Heart left ventricle (tissue), 16 donors: ENCODE measurements around the gene ST3GAL4. TPM values are rescaled to one million over a fixed set of nuclear protein-coding genes. Genes with fewer than 3 reads are reported as not detected.

Experiments
- ATAC-seq, 4 donors: fragments of 200-7000 bp; cut with Tn5 transposase; one replicate each; pipeline ENCODE4 v1.9.1; 2020 to 2022; ENCODE audit warnings: moderate library complexity in 4 of 4, mild to moderate bottlenecking in 3 of 4, moderate number of reproducible peaks in 1 of 4
- DNase-seq, 5 donors: peaks; one replicate each; pipeline ENCODE4 v3.0.0-alpha.2; 2020
- H3K27ac ChIP-seq, 12 donors: fragments of 200-600 bp; sonication (generic) in 4 of 12; one replicate each; pipeline versions ENCODE4 v1.5.0 to v1.8.0; 2016 to 2022; ENCODE audit warnings: mild to moderate bottlenecking in 2 of 12
- H3K27me3 ChIP-seq, 9 donors: fragments of 200-600 bp; sonication (generic) in 2 of 9; one replicate each; pipeline versions ENCODE4 v1.5.1 to v1.8.0; 2016 to 2022; ENCODE audit warnings: mild to moderate bottlenecking in 3 of 9
- H3K36me3 ChIP-seq, 9 donors: fragments of 200-600 bp; sonication (generic) in 2 of 9; one replicate each; pipeline versions ENCODE4 v1.5.0 to v1.8.0; 2018 to 2022; ENCODE audit warnings: mild to moderate bottlenecking in 2 of 9
- H3K4me1 ChIP-seq, 12 donors: fragments of 200-600 bp; sonication (generic) in 4 of 12; one replicate each; pipeline versions ENCODE4 v1.5.0 to v1.8.0; 2016 to 2022; ENCODE audit warnings: mild to moderate bottlenecking in 3 of 12
- H3K4me3 ChIP-seq, 12 donors: fragments of 200-600 bp; sonication (generic) in 4 of 12; one replicate each; pipeline versions ENCODE4 v1.5.0 to v1.8.0; 2017 to 2022; ENCODE audit warnings: mild to moderate bottlenecking in 9 of 12, moderate library complexity in 4 of 12
- H3K9me3 ChIP-seq, 12 donors: fragments of 200-600 bp; sonication (generic) in 4 of 12; one replicate each; pipeline versions ENCODE4 v1.5.0 to v1.8.0; 2016 to 2022; ENCODE audit warnings: mild to moderate bottlenecking in 1 of 12
- POLR2A ChIP-seq, 2 donors: fragments of 450-650 bp; IDR thresholded peaks; one replicate each; pipeline ENCODE4 v1.6.1; 2017; ENCODE audit warnings: antibody characterized with exemption in 2 of 2, mild to moderate bottlenecking in 2 of 2, moderate library complexity in 2 of 2
- WGBS, 4 donors: extraction: QIAGEN DNeasy Blood & Tissue Kit in 2 of 4; methylation state at CpG; one replicate each; pipeline versions ENCODE4 v1.1.5 to v1.1.7; 2013 to 2018; 5-methylcytosine and 5-hydroxymethylcytosine counted together
- intact Hi-C, 10 donors: fragments of 100-400 bp; cut with DNase I; formaldehyde crosslinking; loops; one replicate each; pipeline versions ENCODE4 v1.11.1 to v1.14.2; 2022
- polyA plus RNA-seq, 2 donors: library from polyadenylated mRNA; stranded (reverse); fragments of 200-250 nt; gene quantifications; one replicate each; pipeline ENCODE4 v1.2.3, GENCODE V29; 2013
- total RNA-seq, 9 donors: library from RNA; depleted of rRNA in 2 of 9; stranded (reverse); fragments of >200 nt in 2 of 9; fragmentation: NEBNext Ultra II Directional in 3 of 9; extraction: Animal tissue kit (Norgen Biotek cat#: 25700) in 3 of 9; gene quantifications; one replicate each; pipeline versions ENCODE4 v1.1.0 to v1.2.4, GENCODE V29; 2016 to 2023
- TF ChIP-seq, protein P1 (sequence below), 12 donors: fragments of 200-600 bp; sonication (generic) in 4 of 12; IDR thresholded peaks; one replicate each; pipeline versions ENCODE4 v1.5.0 to v1.8.0; 2018 to 2022; ENCODE audit warnings: antibody characterized with exemption in 12 of 12, mild to moderate bottlenecking in 5 of 12
- donor health status: ischemic (EF 13 %, LVEDD 7.1; RV severe dilation, severe dysfunction).
- donor health status: healthy with polysubstance abuse.
- donor health status: DM: no; HTN: yes; CAD: no.
- donor health status: DM: no; HTN: no; CAD: no.
- donor health status: ischemic (EF 25% LVEDD 6.9; RV normal size, moderate dysfunction).
- donor health status: ischemic (EF 25% LVEDD 5.7; RV mildly dilated, moderate dysfunction).
- donor health status: healthy.
- donor health status: DM: yes; HTN: yes; CAD: no.
- donor health status: ischemic (EF 35%, LVEDD 5.7; RV mildly dilated, moderate dysfunction).
- donor health status: nonischemic (EF 11% LVEDD 7.7; RV severe dilation, severe dysfunction).
- donor health status: DM: yes; HTN: yes; CAD: no.
- donor health status: PGD.
- donor health status: ischemic (EF 29% LVEDD 5.4; RV normal size, mild dysfunction).
- donor health status: nonischemic (EF 23%, LVEDD 6.1; RV moderate dilation, normal function).

The ST3GAL4 gene
- total and polyA plus RNA-seq, 11 donors = 30.6 to 168 (median 66.1) TPM

DNA sequence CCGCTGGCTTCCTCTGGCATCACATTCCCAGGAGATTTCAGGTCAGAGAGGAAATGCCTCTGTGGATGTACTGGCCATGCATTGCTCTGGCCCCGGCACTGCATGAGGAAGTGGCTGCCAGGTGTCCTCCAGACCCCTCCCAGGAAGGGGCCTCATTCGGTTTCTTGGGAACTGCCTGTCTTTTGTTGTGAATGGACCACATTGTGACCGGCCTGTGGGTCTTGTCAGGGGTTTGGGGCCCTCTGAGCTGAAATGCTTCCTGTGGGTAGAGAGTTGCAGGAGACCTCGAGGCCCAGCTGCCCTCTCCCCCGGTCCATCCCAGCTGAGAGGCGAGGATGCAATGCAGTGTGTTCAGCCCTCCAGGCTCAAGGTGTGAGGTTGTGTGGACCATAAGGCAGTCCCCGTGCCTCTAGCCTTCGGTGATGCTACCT lies 18.8 kb upstream of the ST3GAL4 start:
- ATAC-seq = peak in 1 of 4 donors; percentile 36
- Histone ChIP-seq H3K4me3 (no peak overlapping the region), H3K27me3 (no peaks in the 10 kb centered on the region), H3K4me1 (peaks cover 0 to 73% (median 52%) of the 10 kb centered on the region in 12 donors), H3K9me3 (no peaks in the 10 kb centered on the region), H3K27ac (peak overlapping the region in 11 of 12 donors; percentile 7 to 60 (median 38)), H3K36me3 (peaks cover 0 to 36% (median 7%) of the 10 kb centered on the region in 9 donors)
- no peak for TF ChIP-seq POLR2A (IDR thresholded peaks at IDR 0.05)
- TF ChIP-seq, protein P1, sequence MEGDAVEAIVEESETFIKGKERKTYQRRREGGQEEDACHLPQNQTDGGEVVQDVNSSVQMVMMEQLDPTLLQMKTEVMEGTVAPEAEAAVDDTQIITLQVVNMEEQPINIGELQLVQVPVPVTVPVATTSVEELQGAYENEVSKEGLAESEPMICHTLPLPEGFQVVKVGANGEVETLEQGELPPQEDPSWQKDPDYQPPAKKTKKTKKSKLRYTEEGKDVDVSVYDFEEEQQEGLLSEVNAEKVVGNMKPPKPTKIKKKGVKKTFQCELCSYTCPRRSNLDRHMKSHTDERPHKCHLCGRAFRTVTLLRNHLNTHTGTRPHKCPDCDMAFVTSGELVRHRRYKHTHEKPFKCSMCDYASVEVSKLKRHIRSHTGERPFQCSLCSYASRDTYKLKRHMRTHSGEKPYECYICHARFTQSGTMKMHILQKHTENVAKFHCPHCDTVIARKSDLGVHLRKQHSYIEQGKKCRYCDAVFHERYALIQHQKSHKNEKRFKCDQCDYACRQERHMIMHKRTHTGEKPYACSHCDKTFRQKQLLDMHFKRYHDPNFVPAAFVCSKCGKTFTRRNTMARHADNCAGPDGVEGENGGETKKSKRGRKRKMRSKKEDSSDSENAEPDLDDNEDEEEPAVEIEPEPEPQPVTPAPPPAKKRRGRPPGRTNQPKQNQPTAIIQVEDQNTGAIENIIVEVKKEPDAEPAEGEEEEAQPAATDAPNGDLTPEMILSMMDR (IDR thresholded peaks at IDR 0.05) = no peak
- peak in 2 of 5 donors; percentile 37 to 45 for DNase-seq
- WGBS, 4 donors = 60 to 72% (median 64%) methylated on average over 7 to 9 of the region's 9 CpGs
- intact Hi-C loops = no loop called here

DNA sequence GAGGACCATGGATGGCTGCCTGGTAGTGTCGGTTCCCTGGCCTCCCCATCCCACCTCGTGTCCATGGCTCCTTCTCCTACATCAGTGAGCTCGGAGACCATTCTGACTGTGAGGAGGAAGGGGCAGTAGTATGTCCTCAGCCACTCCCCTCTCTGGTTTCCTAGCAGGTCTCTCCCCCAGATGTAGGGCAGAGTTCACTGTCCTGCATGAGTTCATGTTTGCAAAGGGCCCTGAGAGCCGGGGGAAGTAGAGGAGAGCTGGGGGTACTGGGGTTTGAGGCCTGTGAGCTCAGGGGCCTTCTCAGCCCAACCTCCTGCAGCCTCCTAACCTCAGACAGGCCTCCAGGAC lies 18.4 kb upstream of the ST3GAL4 start:
- Histone ChIP-seq H3K4me3 (no peak overlapping the region), H3K36me3 (peaks cover 0 to 34% (median 9%) of the 10 kb centered on the region in 9 donors), H3K4me1 (peaks cover 0 to 73% (median 48%) of the 10 kb centered on the region in 12 donors), H3K27me3 (no peaks in the 10 kb centered on the region), H3K27ac (peak overlapping the region in 10 of 12 donors; percentile 7 to 58 (median 38)), H3K9me3 (no peaks in the 10 kb centered on the region)
- TF ChIP-seq, protein P1 (IDR thresholded peaks at IDR 0.05) = no peak
- TF ChIP-seq POLR2A (IDR thresholded peaks at IDR 0.05) = no peak
- 74 to 83% (median 77%) methylated on average over 4 of the region's 4 CpGs for WGBS, 4 donors
- no peak for ATAC-seq
- peak in 1 of 5 donors; percentile 19 for DNase-seq
- intact Hi-C loops = no loop called here

DNA sequence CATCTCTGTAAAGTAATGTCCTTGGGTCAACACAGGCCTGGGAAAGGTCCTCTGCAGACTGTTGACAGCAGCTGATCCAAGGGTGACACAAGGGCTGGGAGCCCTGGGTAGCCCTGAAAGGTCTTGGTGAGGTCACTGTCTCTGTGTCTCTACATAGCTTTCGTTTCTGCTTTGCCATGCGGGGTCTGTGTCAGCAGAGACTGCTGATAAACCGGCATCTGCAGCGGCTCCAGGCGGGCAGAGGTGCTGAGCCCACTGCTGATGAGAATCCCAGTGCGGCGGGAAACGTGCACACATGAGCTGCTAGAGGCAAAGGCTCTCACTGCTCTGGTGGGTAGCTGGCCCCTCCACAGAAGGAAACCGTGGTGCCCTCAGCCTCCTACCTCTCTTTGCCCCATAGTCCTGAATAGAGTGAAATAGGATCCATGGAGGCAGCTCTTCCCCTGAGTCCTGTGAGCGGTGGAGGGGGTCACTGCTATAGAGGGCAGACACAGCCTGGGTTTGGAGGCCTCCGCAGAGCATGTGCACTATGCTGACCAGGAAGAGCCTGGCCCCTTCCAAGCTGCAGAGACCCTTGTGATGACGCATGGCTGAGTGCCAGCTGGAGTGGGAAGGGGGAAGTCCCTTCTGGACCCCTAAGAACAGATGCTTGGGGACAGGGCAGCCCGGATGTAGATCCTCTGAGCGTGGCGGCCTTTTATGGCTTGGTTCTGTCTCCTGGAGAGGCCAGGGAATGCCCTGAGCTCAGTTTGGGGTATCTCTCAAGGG lies 17.8 kb upstream of the ST3GAL4 start:
- WGBS, 4 donors = 69 to 81% (median 74%) methylated on average over 14 to 15 of the region's 15 CpGs
- intact Hi-C loops = no loop called here
- peak overlapping the region in 5 of 12 donors; percentile 22 to 58 (median 38) for H3K27ac ChIP-seq
- no peaks in the 10 kb centered on the region for H3K9me3 ChIP-seq
- peaks cover 0 to 68% (median 45%) of the 10 kb centered on the region in 12 donors for H3K4me1 ChIP-seq
- DNase-seq (peak in 2 of 5 donors; percentile 31 to 36), ATAC-seq (no peak)
- H3K4me3 ChIP-seq = no peak overlapping the region
- peaks cover 0 to 35% (median 13%) of the 10 kb centered on the region in 9 donors for H3K36me3 ChIP-seq
- TF ChIP-seq, protein P1 (IDR thresholded peaks at IDR 0.05) = no peak
- TF ChIP-seq POLR2A (IDR thresholded peaks at IDR 0.05) = no peak
- H3K27me3 ChIP-seq = no peaks in the 10 kb centered on the region

DNA sequence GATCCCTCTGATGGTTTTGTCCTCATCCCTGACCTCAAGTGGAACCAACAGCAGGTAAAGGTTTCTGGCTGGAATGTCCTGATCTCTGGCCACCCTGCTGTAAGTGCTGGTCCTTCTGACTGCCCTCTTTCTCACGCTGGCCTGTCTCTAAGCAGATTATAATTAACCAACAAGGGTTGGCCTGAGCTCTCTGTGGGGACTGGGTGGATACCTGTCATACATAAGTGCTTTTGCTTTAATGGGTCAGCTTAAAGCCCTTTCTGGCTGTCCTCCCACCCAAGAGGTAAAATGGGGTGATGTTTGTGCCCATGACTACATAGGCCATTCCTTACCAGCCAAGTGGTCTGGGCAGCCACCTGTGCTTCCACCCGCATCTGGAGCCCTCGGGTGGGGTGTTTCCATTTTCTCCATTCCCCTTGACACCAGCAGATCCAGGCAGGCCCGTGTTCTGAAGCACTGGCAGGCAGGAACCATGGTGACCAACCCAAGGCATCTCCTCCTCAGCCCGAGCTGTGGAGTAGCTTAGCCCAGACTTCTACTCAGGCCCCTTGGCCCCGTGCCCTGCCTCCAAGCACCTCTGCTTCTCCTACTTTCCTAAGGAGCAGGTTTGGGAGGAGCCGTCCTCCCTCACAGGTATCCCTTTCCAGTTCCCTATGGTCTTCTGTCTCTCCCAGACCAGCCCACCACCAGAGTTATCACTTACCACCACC lies 17.0 kb upstream of the ST3GAL4 start:
- TF ChIP-seq, protein P1 (IDR thresholded peaks at IDR 0.05) = no peak
- no peak for TF ChIP-seq POLR2A (IDR thresholded peaks at IDR 0.05)
- DNase-seq = peak in 1 of 5 donors; percentile 22
- 85 to 96% (median 88%) methylated on average over 7 of the region's 7 CpGs for WGBS, 4 donors
- no peak for ATAC-seq
- Histone ChIP-seq H3K9me3 (no peaks in the 10 kb centered on the region), H3K27ac (no peak overlapping the region), H3K27me3 (no peaks in the 10 kb centered on the region), H3K36me3 (peaks cover 0 to 43% (median 17%) of the 10 kb centered on the region in 9 donors), H3K4me3 (no peak overlapping the region), H3K4me1 (peaks cover 0 to 66% (median 44%) of the 10 kb centered on the region in 12 donors)
- intact Hi-C loops = no loop called here
